Omental fat pad (tissue), 4 donors: ENCODE results near the gene C11orf54. TPM values are rescaled to one million over a fixed set of nuclear protein-coding genes. Genes with fewer than 3 reads are reported as not detected.

Experiments
- ATAC-seq: fragments of 150-250 bp; one replicate; pipeline ENCODE4 v1.9.1; 2016; ENCODE audit warnings: mild to moderate bottlenecking, moderate library complexity; ENCODE audit not compliant: low FRiP score
- DNase-seq: peaks from one replicate; pipeline ENCODE4 v3.0.0-alpha.2; 2019; ENCODE audit warnings: low spot score
- total RNA-seq, 4 donors: library from RNA; depleted of rRNA; stranded (reverse); fragments of >200 nt; gene quantifications; one replicate each; pipeline ENCODE4 v1.1.0, GENCODE V29; 2016
- TF ChIP-seq, protein P1 (sequence below), 3 donors: fragments of 450-650 bp; IDR thresholded peaks; one replicate each; pipeline ENCODE4 v1.5.1; 2016 to 2017; ENCODE audit warnings: antibody characterized with exemption in 3 of 3, mild to moderate bottlenecking in 3 of 3, moderate library complexity in 2 of 3

The C11orf54 gene
- total RNA-seq, 4 donors from 2014 or later, result 17.3 to 50.8 (median 41.5) TPM

DNA sequence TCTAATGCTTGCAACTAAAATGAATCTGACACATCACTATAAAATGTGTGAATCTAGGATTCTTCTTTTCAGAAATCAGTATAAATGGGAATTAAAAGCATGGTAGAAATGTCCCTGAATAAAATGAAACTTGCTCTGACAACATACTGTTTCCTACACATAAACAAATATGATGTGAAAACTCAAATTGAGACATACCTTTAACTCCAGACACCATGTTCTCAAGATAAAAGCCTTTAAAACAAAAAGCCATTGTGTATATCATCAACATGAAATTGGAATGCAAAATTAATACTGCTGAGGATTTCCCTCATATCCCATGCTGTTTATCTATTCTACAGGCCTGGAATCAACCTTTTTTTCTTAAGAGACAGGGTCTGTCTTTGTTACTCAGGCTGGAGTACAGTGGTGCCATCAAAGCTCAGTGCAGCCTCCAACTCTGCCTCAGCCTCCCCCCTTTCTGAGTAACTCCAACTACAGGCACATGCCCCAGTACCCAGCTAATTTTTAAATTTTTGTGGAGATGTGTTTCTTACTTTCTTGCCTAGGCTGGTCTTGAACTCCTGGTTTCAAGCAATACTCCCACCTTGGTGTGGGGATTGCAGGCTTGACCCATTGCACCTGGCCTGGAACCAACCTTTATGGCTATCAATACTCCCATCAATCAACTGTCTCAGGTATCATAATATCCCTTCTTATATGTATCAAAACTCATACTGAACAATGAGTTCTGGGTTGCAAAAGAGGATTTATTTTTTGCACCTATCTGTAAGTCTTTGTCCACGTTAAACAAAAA lies 6.8 kb upstream of the C11orf54 start:
- no peak for ATAC-seq
- TF ChIP-seq, protein P1, sequence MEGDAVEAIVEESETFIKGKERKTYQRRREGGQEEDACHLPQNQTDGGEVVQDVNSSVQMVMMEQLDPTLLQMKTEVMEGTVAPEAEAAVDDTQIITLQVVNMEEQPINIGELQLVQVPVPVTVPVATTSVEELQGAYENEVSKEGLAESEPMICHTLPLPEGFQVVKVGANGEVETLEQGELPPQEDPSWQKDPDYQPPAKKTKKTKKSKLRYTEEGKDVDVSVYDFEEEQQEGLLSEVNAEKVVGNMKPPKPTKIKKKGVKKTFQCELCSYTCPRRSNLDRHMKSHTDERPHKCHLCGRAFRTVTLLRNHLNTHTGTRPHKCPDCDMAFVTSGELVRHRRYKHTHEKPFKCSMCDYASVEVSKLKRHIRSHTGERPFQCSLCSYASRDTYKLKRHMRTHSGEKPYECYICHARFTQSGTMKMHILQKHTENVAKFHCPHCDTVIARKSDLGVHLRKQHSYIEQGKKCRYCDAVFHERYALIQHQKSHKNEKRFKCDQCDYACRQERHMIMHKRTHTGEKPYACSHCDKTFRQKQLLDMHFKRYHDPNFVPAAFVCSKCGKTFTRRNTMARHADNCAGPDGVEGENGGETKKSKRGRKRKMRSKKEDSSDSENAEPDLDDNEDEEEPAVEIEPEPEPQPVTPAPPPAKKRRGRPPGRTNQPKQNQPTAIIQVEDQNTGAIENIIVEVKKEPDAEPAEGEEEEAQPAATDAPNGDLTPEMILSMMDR (IDR thresholded peaks at IDR 0.05), result no peak

GRCh38 chr11:93735627-93736026 lies 5.8 kb upstream of the C11orf54 start:
- TF ChIP-seq, protein P1 (IDR thresholded peaks at IDR 0.05), result no peak
- no peak for ATAC-seq
- DNase-seq, result no peak

More for the DNA sequence above, 6.8 kb upstream of the C11orf54 start:
- no peak for DNase-seq

GRCh38 chr11:93736129-93736528 lies 5.3 kb upstream of the C11orf54 start:
- TF ChIP-seq, protein P1 (IDR thresholded peaks at IDR 0.05), result no peak
- no peak for DNase-seq
- no peak for ATAC-seq

GRCh38 chr11:93737904-93738612 lies 3.4 kb upstream of the C11orf54 start:
- TF ChIP-seq, protein P1 (IDR thresholded peaks at IDR 0.05), result no peak
- DNase-seq (no peak), ATAC-seq (no peak)

- TF ChIP-seq, protein P1 (IDR thresholded peaks at IDR 0.05), result no peak
- ATAC-seq (no peak), DNase-seq (no peak)
Measured at GRCh38 chr11:93738647-93739081, 2.8 kb upstream of the C11orf54 start.

DNA sequence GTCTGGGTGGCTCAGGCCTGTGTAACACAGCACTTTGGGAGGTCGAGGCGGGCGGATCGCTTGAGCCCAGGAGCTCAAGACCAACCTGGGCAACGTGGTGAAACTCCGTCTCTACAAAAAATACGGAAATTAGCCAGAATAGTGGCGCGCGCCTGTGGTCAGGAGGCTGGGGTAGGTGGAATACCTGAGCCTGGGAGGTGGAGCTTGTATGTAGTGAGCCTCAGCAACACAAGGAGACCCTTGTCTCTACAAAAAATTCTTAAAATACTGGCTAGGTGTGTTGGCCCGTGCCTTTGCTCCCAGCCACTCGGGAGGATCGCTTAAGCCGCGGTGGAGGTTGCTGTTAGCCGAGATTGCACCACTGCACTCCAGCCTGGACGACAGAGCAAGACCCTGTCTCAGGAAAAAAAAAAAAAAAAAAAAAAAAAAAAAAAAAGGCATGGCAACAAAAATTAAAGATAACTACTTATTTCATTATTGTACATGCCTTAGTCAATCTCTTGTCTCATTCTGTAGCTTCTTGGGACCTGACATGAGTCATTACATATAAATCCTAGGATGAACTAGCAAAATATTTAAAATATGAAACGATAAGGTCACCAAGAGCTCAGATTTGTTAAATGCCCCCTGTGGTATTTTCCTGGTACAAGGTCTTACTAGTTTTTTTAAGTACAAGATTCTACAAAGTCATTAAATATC lies 1.3 kb upstream of the C11orf54 start:
- DNase-seq (no peak), ATAC-seq (no peak)
- TF ChIP-seq, protein P1 (IDR thresholded peaks at IDR 0.05), result no peak
